Measurements from ENCODE around the gene HOXA11. TPM values are rescaled to one million over a fixed set of nuclear protein-coding genes. Genes with fewer than 3 reads are reported as not detected.

Gene HOXA11
- total RNA-seq, 1 donor from 2014 or later = 4.2 TPM

- peak overlapping the region; percentile 70 for H3K27ac Mint-ChIP-seq
- H3K4me1 Mint-ChIP-seq = peaks cover 26% of the 10 kb centered on the region
- no peaks in the 10 kb centered on the region for H3K36me3 Mint-ChIP-seq
- DNase-seq (ENCODE audit: low spot score in 2 of 2, unreplicated experiment in 2 of 2) = no peak
- H3K4me3 Mint-ChIP-seq = peak overlapping the region; percentile 65
- no peaks in the 10 kb centered on the region for H3K9me3 Mint-ChIP-seq
- H3K27me3 Mint-ChIP-seq (ENCODE audit: low read depth) = peaks cover 93% of the 10 kb centered on the region
- TF ChIP-seq CTCF (IDR thresholded peaks at IDR 0.05; ENCODE audit: unreplicated experiment) = no peak
Observed at GRCh38 chr7:27203964-27204594, 19.0 kb upstream of the HOXA11 start.

- peaks cover 93% of the 10 kb centered on the region for H3K27me3 Mint-ChIP-seq (ENCODE audit: low read depth)
- H3K9me3 Mint-ChIP-seq = no peaks in the 10 kb centered on the region
- TF ChIP-seq CTCF (IDR thresholded peaks at IDR 0.05; ENCODE audit: unreplicated experiment) = no peak
- no peaks in the 10 kb centered on the region for H3K36me3 Mint-ChIP-seq
- H3K4me3 Mint-ChIP-seq = peak overlapping the region; percentile 33
- DNase-seq (ENCODE audit: low spot score in 2 of 2, unreplicated experiment in 2 of 2) = peak in 1 of 2 experiments; percentile 37
- peaks cover 28% of the 10 kb centered on the region for H3K4me1 Mint-ChIP-seq
- no peak overlapping the region for H3K27ac Mint-ChIP-seq
Observed at GRCh38 chr7:27203365-27203953, 18.4 kb upstream of the HOXA11 start.

GRCh38 chr7:27202862-27203134 is 17.8 kb upstream of the HOXA11 start:
- Mint-ChIP-seq H3K27me3 (ENCODE audit: low read depth) (peaks cover 93% of the 10 kb centered on the region), H3K4me1 (peaks cover 28% of the 10 kb centered on the region)

GRCh38 chr7:27202018-27202861 is 17.2 kb upstream of the HOXA11 start:
- peak in 1 of 2 experiments; percentile 39 for DNase-seq (ENCODE audit: low spot score in 2 of 2, unreplicated experiment in 2 of 2)
- H3K27ac Mint-ChIP-seq = peak overlapping the region; percentile 70

More at GRCh38 chr7:27202862-27203134, 17.8 kb upstream of the HOXA11 start:
- DNase-seq (ENCODE audit: low spot score in 2 of 2, unreplicated experiment in 2 of 2) = no peak
- Mint-ChIP-seq H3K36me3 (no peaks in the 10 kb centered on the region), H3K4me3 (peak overlapping the region; percentile 33), H3K9me3 (no peaks in the 10 kb centered on the region), H3K27ac (peak overlapping the region; percentile 15)
- TF ChIP-seq CTCF (IDR thresholded peaks at IDR 0.05; ENCODE audit: unreplicated experiment) = no peak

GRCh38 chr7:27201580-27202017 is 16.6 kb upstream of the HOXA11 start:
- no peak for TF ChIP-seq CTCF (IDR thresholded peaks at IDR 0.05; ENCODE audit: unreplicated experiment)
- H3K27me3 Mint-ChIP-seq (ENCODE audit: low read depth) = peaks cover 93% of the 10 kb centered on the region
- H3K27ac Mint-ChIP-seq = peak overlapping the region; percentile 70
- H3K4me1 Mint-ChIP-seq = peaks cover 28% of the 10 kb centered on the region
- DNase-seq (ENCODE audit: low spot score in 2 of 2, unreplicated experiment in 2 of 2) = peak in 1 of 2 experiments; percentile 38
- peak overlapping the region; percentile 75 for H3K4me3 Mint-ChIP-seq
- no peaks in the 10 kb centered on the region for H3K9me3 Mint-ChIP-seq
- H3K36me3 Mint-ChIP-seq = no peaks in the 10 kb centered on the region

More at GRCh38 chr7:27202018-27202861, 17.2 kb upstream of the HOXA11 start:
- TF ChIP-seq CTCF (IDR thresholded peaks at IDR 0.05; ENCODE audit: unreplicated experiment) = no peak
- Mint-ChIP-seq H3K27me3 (ENCODE audit: low read depth) (peaks cover 93% of the 10 kb centered on the region), H3K4me1 (peaks cover 28% of the 10 kb centered on the region), H3K9me3 (no peaks in the 10 kb centered on the region), H3K36me3 (no peaks in the 10 kb centered on the region), H3K4me3 (peak overlapping the region; percentile 75)

All from mesothelial cell of epicardium (in vitro differentiated cells).